HG03135 (cell line): Measurements from ENCODE around the gene S100A9.
"Not testable (repeated sequence)": the region's sequence is repeated elsewhere in the genome, so short reads cannot be mapped to it uniquely, and the experiment has no call there.

Source experiments
- ATAC-seq: cut with Tn5 transposase; IDR thresholded peaks from one replicate; pipeline ENCODE4 v1.9.1; 2021; ENCODE audit warnings: mild to moderate bottlenecking, moderate library complexity; ENCODE audit not compliant: unreplicated experiment

S100A9 gene

DNA sequence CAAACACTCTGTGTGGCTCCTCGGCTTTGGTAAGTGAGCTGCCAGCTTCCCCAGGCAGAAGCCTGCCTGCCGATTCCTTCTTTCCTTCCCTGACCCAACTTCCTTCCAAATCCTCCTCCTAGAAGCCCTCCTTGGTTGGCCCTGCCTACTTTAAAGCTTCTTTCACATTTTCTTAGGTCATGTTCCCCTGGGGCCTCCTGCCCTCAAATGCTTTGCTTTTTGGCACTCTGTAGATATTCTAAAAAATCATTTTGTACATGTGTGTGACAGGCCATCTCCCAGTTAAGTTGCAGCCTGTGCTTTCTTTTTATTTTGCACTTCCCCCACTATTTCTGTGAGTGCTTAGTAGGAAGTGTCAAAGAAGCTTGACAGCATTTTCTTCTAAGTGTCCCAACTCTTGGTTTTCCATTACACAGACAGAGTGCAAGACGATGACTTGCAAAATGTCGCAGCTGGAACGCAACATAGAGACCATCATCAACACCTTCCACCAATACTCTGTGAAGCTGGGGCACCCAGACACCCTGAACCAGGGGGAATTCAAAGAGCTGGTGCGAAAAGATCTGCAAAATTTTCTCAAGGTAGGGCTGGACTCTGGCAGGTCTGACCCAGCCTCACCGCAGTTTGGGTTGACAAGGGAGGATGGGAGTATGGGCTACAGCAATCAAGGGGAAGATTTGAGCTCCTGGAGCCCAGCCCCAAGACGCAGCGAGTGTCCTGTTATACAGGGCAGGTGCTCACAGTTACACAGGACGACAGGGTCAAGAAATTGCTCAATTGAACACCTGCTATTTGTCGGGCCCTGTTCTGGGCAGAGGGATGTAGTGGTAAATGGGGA lies at the start of gene S100A9:
TSS of gene S100A9 (plus strand) at position 2 of the 838 bp plus-strand sequence. CDS start at position 432, 430 bp downstream.
- no peak for ATAC-seq

GRCh38 chr1:153308540-153308939 lies 49.1 kb upstream of the S100A9 start:
- no peak for ATAC-seq

DNA sequence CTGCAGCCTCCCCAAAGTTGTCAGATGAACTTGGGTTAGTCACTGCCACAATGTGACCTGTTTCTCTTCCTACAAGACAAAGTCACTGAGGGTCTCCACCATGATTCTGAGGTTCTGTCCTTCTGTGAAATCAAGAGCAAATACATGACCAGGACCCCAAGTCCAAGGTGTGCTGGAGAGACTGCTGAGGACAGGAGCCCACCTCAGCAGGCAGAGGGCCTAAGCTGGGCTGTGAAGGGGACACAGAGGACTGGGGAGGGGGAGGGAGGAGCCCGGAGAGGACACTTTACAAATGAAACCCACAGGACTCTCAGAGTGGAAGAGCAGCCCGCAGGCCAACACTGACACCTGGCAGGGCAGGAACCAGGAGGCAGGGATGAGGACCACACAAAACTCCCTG lies 48.2 kb upstream of the S100A9 start:
- ATAC-seq: no peak

DNA sequence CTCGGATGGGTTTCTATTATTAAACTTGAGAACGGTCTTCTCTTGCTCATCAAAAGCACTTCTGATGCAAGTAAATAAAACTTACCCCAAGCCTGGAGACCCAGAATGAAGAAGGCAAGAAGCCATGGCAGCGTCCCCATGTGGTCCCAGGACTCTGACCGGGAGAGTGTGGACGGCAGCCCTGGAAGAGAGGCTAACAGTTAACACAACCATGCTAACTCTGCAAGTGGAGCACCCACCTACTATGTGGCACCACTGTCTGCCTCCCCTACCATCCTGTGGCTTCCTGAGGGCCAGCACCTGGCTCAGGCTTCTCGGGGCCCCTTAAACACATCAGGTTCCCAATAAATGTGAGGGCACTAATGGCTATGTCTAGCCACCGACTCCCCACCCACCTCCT lies 47.1 kb upstream of the S100A9 start:
- no peak for ATAC-seq

- ATAC-seq: no peak
These were observed 45.0 kb upstream of the S100A9 start, which contains the start of gene PGLYRP3 for GRCh38 chr1:153312570-153313186. PGLYRP3 (minus strand) TSS chr1:153312952; CDS start chr1:153310665, 2,287 bp downstream.

GRCh38 chr1:153313288-153313687 lies 44.4 kb upstream of the S100A9 start:
- no peak for ATAC-seq

GRCh38 chr1:153314388-153314787 lies 43.3 kb upstream of the S100A9 start:
- not testable (repeated sequence) for ATAC-seq

DNA sequence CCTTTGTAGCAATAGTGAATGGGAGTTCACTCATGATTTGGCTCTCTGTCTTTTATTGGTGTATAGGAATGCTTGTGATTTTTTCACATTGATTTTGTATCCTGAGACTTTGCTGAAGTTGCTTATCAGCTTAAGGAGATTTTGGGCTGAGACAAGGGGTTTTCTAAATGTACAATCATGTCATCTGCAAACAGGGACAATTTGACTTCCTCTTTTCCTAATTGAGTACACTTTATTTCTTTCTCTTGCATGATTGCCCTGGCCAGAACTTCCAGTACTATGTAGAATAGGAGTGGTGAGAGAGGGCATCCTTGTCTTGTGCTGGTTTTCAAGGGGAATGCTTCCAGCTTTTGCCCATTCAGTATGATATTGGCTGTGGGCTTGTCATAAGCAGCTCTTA lies 41.6 kb upstream of the S100A9 start:
- ATAC-seq: not testable (repeated sequence)

GRCh38 chr1:153318145-153318544 lies 39.5 kb upstream of the S100A9 start:
- not testable (repeated sequence) for ATAC-seq

- no peak for ATAC-seq
These were observed 35.1 kb upstream of the S100A9 start for GRCh38 chr1:153322568-153322967.

GRCh38 chr1:153324912-153325311 lies 32.7 kb upstream of the S100A9 start:
- no peak for ATAC-seq

- ATAC-seq: no peak
These were observed 23.8 kb upstream of the S100A9 start for GRCh38 chr1:153333902-153334301.

- ATAC-seq: no peak
These were observed 21.0 kb upstream of the S100A9 start for GRCh38 chr1:153336650-153337049.

DNA sequence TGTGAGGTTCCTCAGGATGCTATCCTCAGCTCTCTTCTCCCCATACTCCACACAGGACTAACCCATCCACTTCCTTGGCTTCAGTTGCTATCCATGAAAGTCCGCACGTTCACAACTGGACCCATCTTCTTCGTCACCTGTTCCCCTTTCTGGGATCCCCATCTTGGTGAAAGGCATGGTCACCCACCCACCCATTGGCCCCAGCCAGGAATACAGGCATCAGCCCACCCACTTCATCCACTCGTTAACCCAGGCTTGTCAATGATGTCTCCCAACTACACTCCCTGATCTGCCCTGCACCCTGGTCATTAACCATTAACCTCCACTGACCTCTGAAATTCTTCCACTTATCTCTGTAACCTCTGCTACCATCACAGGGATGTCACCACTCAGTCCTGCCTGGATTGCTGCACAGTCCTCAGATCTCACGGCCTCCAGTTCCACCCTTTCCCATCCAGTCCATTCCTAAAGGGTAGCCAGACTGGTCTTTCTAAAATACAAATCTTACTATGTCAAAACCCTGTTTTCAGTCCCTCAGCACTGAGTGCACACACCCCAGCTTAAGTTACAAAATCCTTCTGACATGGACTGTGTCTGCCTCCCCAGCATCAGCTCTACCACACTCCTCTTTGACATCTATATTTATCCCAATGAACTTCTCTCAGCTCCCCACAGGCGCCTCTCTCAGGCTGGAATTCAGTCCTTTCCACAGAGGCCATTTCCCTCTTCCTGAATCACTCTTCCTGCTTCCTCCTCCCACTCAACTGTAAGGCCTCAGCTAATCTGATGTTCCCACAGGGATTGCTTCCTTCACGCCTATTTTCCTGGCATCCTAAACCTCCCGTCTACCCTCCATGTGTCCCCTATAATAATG lies 19.4 kb upstream of the S100A9 start:
- no peak for ATAC-seq

DNA sequence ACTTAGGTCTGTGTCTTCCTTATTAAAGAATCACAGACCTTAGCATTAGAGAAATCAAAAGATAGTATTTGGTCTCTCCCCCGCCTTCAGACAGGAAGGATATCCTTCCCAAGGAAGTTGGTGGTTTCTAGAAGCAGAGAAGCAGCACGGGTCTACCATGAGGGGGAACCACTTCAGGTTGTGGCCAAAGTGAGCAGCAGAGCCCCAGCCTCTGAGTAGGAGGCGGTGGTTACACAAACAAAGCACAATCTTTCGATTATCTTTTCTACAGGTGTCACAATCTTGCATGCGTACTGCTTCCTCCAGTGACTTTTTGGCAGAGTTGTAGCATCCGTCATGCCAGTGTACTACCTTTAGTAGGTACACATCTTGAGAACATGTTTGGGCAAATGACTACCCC lies 17.9 kb upstream of the S100A9 start:
- ATAC-seq: no peak

GRCh38 chr1:153340356-153340755 lies 17.3 kb upstream of the S100A9 start:
- ATAC-seq: no peak

GRCh38 chr1:153341431-153341934 lies 16.2 kb upstream of the S100A9 start:
- ATAC-seq: no peak

DNA sequence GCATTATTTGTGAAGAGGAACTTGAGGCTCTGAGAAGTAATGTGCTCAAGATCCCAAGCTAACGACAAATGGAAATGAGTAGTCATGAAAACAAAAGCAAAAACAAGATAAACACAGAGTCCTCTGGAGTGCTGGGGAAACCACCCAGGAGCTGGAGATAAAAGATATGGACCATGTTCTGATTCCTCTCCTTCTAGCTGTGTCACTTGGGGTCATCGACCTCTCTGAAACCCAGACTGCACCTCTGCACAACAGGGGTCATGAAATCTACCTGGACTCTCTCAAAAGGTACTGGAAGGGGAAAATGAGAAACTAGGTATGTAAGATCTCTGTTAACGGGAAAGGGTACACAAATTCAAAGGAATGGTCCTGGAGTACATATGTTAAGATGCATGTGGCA lies 15.5 kb upstream of the S100A9 start:
- no peak for ATAC-seq

DNA sequence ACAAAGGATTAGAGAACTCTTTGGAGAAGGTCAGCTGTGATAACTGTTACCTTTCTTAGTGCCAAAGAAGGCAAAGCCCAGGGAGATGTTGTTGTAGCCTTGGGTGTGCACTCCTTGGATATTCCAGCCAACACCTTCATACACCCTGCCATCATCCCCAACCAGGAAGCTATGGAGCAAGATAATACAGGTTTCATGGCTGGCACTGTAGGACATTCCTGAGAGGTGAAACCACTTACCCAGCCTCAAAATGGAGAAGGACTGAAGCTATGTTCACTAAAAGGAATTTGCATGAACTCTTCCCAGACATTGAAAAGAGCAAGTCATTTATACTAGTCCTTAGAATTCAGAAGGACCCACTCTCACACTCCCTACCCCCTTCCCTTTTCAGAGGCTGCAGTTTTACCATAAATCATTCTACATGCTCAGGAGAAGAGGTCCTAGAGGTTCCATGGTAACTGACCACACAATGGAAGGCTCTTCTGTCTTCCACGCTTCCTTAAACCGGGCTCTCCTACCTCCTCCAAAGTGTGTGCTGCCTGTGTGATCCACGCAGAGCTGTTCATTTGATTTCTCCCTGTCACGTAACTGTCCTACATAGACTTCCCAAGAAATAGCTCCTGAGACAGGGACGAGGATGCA lies 14.5 kb upstream of the S100A9 start:
- no peak for ATAC-seq
